Activated B cell treated with CpG ODN at 0.5 μM for 24 hours (primary cell): Measurements from ENCODE around the gene SKOR1. TPM values are rescaled to one million over a fixed set of nuclear protein-coding genes. Genes with fewer than 3 reads are reported as not detected.

Source experiments
- ATAC-seq: fragments of 200-7000 bp; cut with Tn5 transposase; one replicate; pipeline ENCODE4 v1.10.0; 2021; ENCODE audit warnings: low read depth, mild to moderate bottlenecking, moderate library complexity
- CTCF ChIA-PET: fragments of 350-600 bp; sonication (Branson Sonifier 250); formaldehyde crosslinking; loops from one replicate; lab custom pipeline; 2021; ENCODE audit warnings: antibody characterized with exemption; lab: Charles Lee
- POLR2A ChIA-PET: fragments of 350-600 bp; sonication (Branson Sonifier 250); formaldehyde crosslinking; loops from one replicate; lab custom pipeline; 2021; ENCODE audit warnings: antibody characterized with exemption; lab: Charles Lee
- DNase-seq: peaks from one replicate; pipeline ENCODE4 v3.0.0; 2022
- H3K27ac Mint-ChIP-seq: one replicate; pipeline ENCODE4 v1.8.0; 2020; ENCODE audit warnings: mixed read lengths
- H3K27me3 Mint-ChIP-seq: one replicate; pipeline ENCODE4 v1.8.0; 2021; ENCODE audit warnings: mixed read lengths
- H3K36me3 Mint-ChIP-seq: one replicate; pipeline ENCODE4 v1.8.0; 2021; ENCODE audit warnings: low read depth, mixed read lengths
- H3K4me1 Mint-ChIP-seq: one replicate; pipeline ENCODE4 v1.8.0; 2021; ENCODE audit warnings: mixed read lengths
- H3K4me3 Mint-ChIP-seq: one replicate; pipeline ENCODE4 v1.8.0; 2020; ENCODE audit warnings: mild to moderate bottlenecking, mixed read lengths
- H3K9me3 Mint-ChIP-seq: one replicate; pipeline ENCODE4 v1.8.0; 2020; ENCODE audit warnings: mixed read lengths
- CTCF ChIP-seq: fragments of 200-600 bp; IDR thresholded peaks from one replicate; pipeline ENCODE4 v1.8.0; 2022; ENCODE audit warnings: antibody characterized with exemption, mild to moderate bottlenecking
- intact Hi-C: fragments of 100-400 bp; cut with micrococcal nuclease; formaldehyde crosslinking; loops from one replicate; pipeline ENCODE4 v1.15.1; 2024
- total RNA-seq: library from RNA; stranded (reverse); gene quantifications from 2 replicates; pipeline ENCODE4 v1.2.3, GENCODE V29; 2022

SKOR1 gene
- total RNA-seq, 1 donor from 2014 or later, result 0.53 TPM

GRCh38 chr15:67794832-67795574, 30.3 kb upstream of the SKOR1 start:
- Mint-ChIP-seq H3K4me3 (no peak overlapping the region), H3K36me3 (peaks cover 13% of the 10 kb centered on the region), H3K27me3 (no peaks in the 10 kb centered on the region), H3K27ac (no peak overlapping the region), H3K4me1 (peaks cover 6% of the 10 kb centered on the region), H3K9me3 (peaks cover 4% of the 10 kb centered on the region)
- no peak for ATAC-seq
- ChIA-PET CTCF (no interaction called here), POLR2A (no interaction called here)
- intact Hi-C loops, result no loop called here
- TF ChIP-seq CTCF, result no peak
- DNase-seq, result no peak

- Mint-ChIP-seq H3K9me3 (peaks cover 4% of the 10 kb centered on the region), H3K4me1 (peaks cover 6% of the 10 kb centered on the region), H3K4me3 (no peak overlapping the region), H3K27me3 (no peaks in the 10 kb centered on the region), H3K27ac (no peak overlapping the region), H3K36me3 (peaks cover 13% of the 10 kb centered on the region)
- no peak for TF ChIP-seq CTCF
- intact Hi-C loops, result no loop called here
- CTCF ChIA-PET, result no interaction called here
- POLR2A ChIA-PET, result no interaction called here
- ATAC-seq (no peak), DNase-seq (no peak)
These were observed 28.8 kb upstream of the SKOR1 start for GRCh38 chr15:67796196-67797127.

GRCh38 chr15:67799801-67800205, 25.5 kb upstream of the SKOR1 start:
- intact Hi-C loops, result no loop called here
- ATAC-seq (no peak), DNase-seq (no peak)
- TF ChIP-seq CTCF, result no peak
- peaks cover 3% of the 10 kb centered on the region for H3K9me3 Mint-ChIP-seq
- peaks cover 14% of the 10 kb centered on the region for H3K4me1 Mint-ChIP-seq
- POLR2A ChIA-PET, result no interaction called here
- no peak overlapping the region for H3K27ac Mint-ChIP-seq
- H3K36me3 Mint-ChIP-seq, result peaks cover 3% of the 10 kb centered on the region
- CTCF ChIA-PET, result no interaction called here
- no peaks in the 10 kb centered on the region for H3K27me3 Mint-ChIP-seq
- no peak overlapping the region for H3K4me3 Mint-ChIP-seq

- peaks cover 3% of the 10 kb centered on the region for H3K36me3 Mint-ChIP-seq
- peaks cover 11% of the 10 kb centered on the region for H3K4me1 Mint-ChIP-seq
- H3K4me3 Mint-ChIP-seq, result no peak overlapping the region
- POLR2A ChIA-PET, result no interaction called here
- intact Hi-C loops, result no loop called here
- TF ChIP-seq CTCF, result no peak
- no peak overlapping the region for H3K27ac Mint-ChIP-seq
- H3K9me3 Mint-ChIP-seq, result no peaks in the 10 kb centered on the region
- DNase-seq (no peak), ATAC-seq (no peak)
- H3K27me3 Mint-ChIP-seq, result no peaks in the 10 kb centered on the region
- CTCF ChIA-PET, result no interaction called here
These were observed 24.2 kb upstream of the SKOR1 start for GRCh38 chr15:67801142-67801541.
